Lower leg skin (tissue), 3 donors: ENCODE data around the gene CENPB.

Source experiments
- POLR2A ChIP-seq, 2 donors: fragments of 450-650 bp; IDR thresholded peaks; one replicate each; pipeline ENCODE4 v1.6.1; 2016 to 2017; ENCODE audit warnings: antibody characterized with exemption in 2 of 2, mild to moderate bottlenecking in 1 of 2, moderate library complexity in 1 of 2
- TF ChIP-seq, protein P1 (sequence below), 3 donors: fragments of 450-650 bp; IDR thresholded peaks; one replicate each; pipeline ENCODE4 v1.5.1; 2016; ENCODE audit warnings: antibody characterized with exemption in 3 of 3, mild to moderate bottlenecking in 3 of 3, moderate library complexity in 2 of 3

- TF ChIP-seq, protein P1, sequence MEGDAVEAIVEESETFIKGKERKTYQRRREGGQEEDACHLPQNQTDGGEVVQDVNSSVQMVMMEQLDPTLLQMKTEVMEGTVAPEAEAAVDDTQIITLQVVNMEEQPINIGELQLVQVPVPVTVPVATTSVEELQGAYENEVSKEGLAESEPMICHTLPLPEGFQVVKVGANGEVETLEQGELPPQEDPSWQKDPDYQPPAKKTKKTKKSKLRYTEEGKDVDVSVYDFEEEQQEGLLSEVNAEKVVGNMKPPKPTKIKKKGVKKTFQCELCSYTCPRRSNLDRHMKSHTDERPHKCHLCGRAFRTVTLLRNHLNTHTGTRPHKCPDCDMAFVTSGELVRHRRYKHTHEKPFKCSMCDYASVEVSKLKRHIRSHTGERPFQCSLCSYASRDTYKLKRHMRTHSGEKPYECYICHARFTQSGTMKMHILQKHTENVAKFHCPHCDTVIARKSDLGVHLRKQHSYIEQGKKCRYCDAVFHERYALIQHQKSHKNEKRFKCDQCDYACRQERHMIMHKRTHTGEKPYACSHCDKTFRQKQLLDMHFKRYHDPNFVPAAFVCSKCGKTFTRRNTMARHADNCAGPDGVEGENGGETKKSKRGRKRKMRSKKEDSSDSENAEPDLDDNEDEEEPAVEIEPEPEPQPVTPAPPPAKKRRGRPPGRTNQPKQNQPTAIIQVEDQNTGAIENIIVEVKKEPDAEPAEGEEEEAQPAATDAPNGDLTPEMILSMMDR (IDR thresholded peaks at IDR 0.05): no peak
- no peak for TF ChIP-seq POLR2A (IDR thresholded peaks at IDR 0.05)
Observed at GRCh38 chr20:3747471-3747870, 39.1 kb downstream of the CENPB start.
